Neuron (in vitro differentiated cells): ENCODE data around the gene BEAN1.
"Not testable (repeated sequence)": the region's sequence is repeated elsewhere in the genome, so short reads cannot be mapped to it uniquely, and the experiment has no call there.

Experiments used
- H2AFZ ChIP-seq: one replicate; pipeline ENCODE4 v1.6.1; 2013; ENCODE audit warnings: low read depth, mild to moderate bottlenecking, inconsistent platforms, low read length, moderate library complexity
- H3K27me3 ChIP-seq: one replicate; pipeline ENCODE4 v1.6.1; 2013; ENCODE audit warnings: low read length; ENCODE audit not compliant: insufficient read depth
- H3K36me3 ChIP-seq: one replicate; pipeline ENCODE4 v1.6.1; 2013; ENCODE audit warnings: low read length; ENCODE audit not compliant: insufficient read depth
- H3K4me1 ChIP-seq: one replicate; pipeline ENCODE4 v1.6.1; 2013; ENCODE audit warnings: low read length; ENCODE audit not compliant: insufficient read depth
- H3K4me3 ChIP-seq: 2 replicates; pipeline ENCODE4 v1.5.1; 2013; ENCODE audit warnings: mild to moderate bottlenecking, low read length, moderate library complexity
- H3K9me3 ChIP-seq: one replicate; pipeline ENCODE4 v1.6.1; 2013; ENCODE audit warnings: low read length

The BEAN1 gene

GRCh38 chr16:66466636-66467035 lies 39.5 kb downstream of the BEAN1 start:
- H3K4me3 ChIP-seq, H3K27me3 ChIP-seq, H2AFZ ChIP-seq, H3K36me3 ChIP-seq, H3K9me3 ChIP-seq, H3K4me1 ChIP-seq: not testable (repeated sequence)

- H2AFZ ChIP-seq: no peak overlapping the region
- no peak overlapping the region for H3K4me3 ChIP-seq
- no peaks in the 10 kb centered on the region for H3K36me3 ChIP-seq
Measured at GRCh38 chr16:66467611-66468010, 40.5 kb downstream of the BEAN1 start.

GRCh38 chr16:66468321-66468965 lies 41.3 kb downstream of the BEAN1 start:
- Histone ChIP-seq H2AFZ (no peak overlapping the region), H3K4me3 (no peak overlapping the region), H3K36me3 (no peaks in the 10 kb centered on the region), H3K4me1 (no peaks in the 10 kb centered on the region), H3K27me3 (no peaks in the 10 kb centered on the region), H3K9me3 (no peaks in the 10 kb centered on the region)

More at GRCh38 chr16:66467611-66468010, 40.5 kb downstream of the BEAN1 start:
- no peaks in the 10 kb centered on the region for H3K27me3 ChIP-seq
- H3K4me1 ChIP-seq: no peaks in the 10 kb centered on the region
- H3K9me3 ChIP-seq: no peaks in the 10 kb centered on the region

- no peaks in the 10 kb centered on the region for H3K9me3 ChIP-seq
- H3K4me1 ChIP-seq: no peaks in the 10 kb centered on the region
- no peaks in the 10 kb centered on the region for H3K36me3 ChIP-seq
- no peaks in the 10 kb centered on the region for H3K27me3 ChIP-seq
- H2AFZ ChIP-seq: no peak overlapping the region
- H3K4me3 ChIP-seq: no peak overlapping the region
Measured at GRCh38 chr16:66469291-66469946, 42.3 kb downstream of the BEAN1 start.

- no peaks in the 10 kb centered on the region for H3K27me3 ChIP-seq
- no peak overlapping the region for H2AFZ ChIP-seq
- H3K36me3 ChIP-seq: no peaks in the 10 kb centered on the region
- H3K9me3 ChIP-seq: no peaks in the 10 kb centered on the region
- H3K4me1 ChIP-seq: no peaks in the 10 kb centered on the region
- no peak overlapping the region for H3K4me3 ChIP-seq
Measured at GRCh38 chr16:66469947-66470546, 43.0 kb downstream of the BEAN1 start.

GRCh38 chr16:66470556-66470955 lies 43.5 kb downstream of the BEAN1 start:
- Histone ChIP-seq H3K4me1 (no peaks in the 10 kb centered on the region), H3K27me3 (no peaks in the 10 kb centered on the region), H3K4me3 (no peak overlapping the region), H3K36me3 (no peaks in the 10 kb centered on the region), H3K9me3 (no peaks in the 10 kb centered on the region), H2AFZ (no peak overlapping the region)

GRCh38 chr16:66471264-66471663 lies 44.2 kb downstream of the BEAN1 start:
- no peaks in the 10 kb centered on the region for H3K9me3 ChIP-seq
- no peak overlapping the region for H3K4me3 ChIP-seq
- H3K36me3 ChIP-seq: no peaks in the 10 kb centered on the region
- H2AFZ ChIP-seq: no peak overlapping the region
- H3K4me1 ChIP-seq: no peaks in the 10 kb centered on the region
- H3K27me3 ChIP-seq: no peaks in the 10 kb centered on the region

GRCh38 chr16:66471716-66472393 lies 44.8 kb downstream of the BEAN1 start:
- H3K4me3 ChIP-seq: no peak overlapping the region
- no peaks in the 10 kb centered on the region for H3K9me3 ChIP-seq
- H3K27me3 ChIP-seq: no peaks in the 10 kb centered on the region
- H3K36me3 ChIP-seq: no peaks in the 10 kb centered on the region
- no peak overlapping the region for H2AFZ ChIP-seq
- no peaks in the 10 kb centered on the region for H3K4me1 ChIP-seq

GRCh38 chr16:66473051-66473571 lies 46.0 kb downstream of the BEAN1 start:
- Histone ChIP-seq H3K4me3 (no peak overlapping the region), H3K4me1 (no peaks in the 10 kb centered on the region), H3K9me3 (no peaks in the 10 kb centered on the region), H3K36me3 (no peaks in the 10 kb centered on the region), H3K27me3 (no peaks in the 10 kb centered on the region), H2AFZ (no peak overlapping the region)

GRCh38 chr16:66473654-66474519 lies 46.8 kb downstream of the BEAN1 start:
- H3K36me3 ChIP-seq: no peaks in the 10 kb centered on the region
- no peaks in the 10 kb centered on the region for H3K27me3 ChIP-seq
- H2AFZ ChIP-seq: no peak overlapping the region
- H3K4me1 ChIP-seq: no peaks in the 10 kb centered on the region
- H3K4me3 ChIP-seq: no peak overlapping the region
- H3K9me3 ChIP-seq: no peaks in the 10 kb centered on the region

- no peaks in the 10 kb centered on the region for H3K36me3 ChIP-seq
- H3K4me1 ChIP-seq: no peaks in the 10 kb centered on the region
- no peaks in the 10 kb centered on the region for H3K9me3 ChIP-seq
- H3K4me3 ChIP-seq: no peak overlapping the region
- H2AFZ ChIP-seq: no peak overlapping the region
- H3K27me3 ChIP-seq: no peaks in the 10 kb centered on the region
Measured at GRCh38 chr16:66474750-66475199, 47.7 kb downstream of the BEAN1 start.

GRCh38 chr16:66475232-66475631 lies 48.1 kb downstream of the BEAN1 start:
- Histone ChIP-seq H3K27me3 (no peaks in the 10 kb centered on the region), H3K36me3 (no peaks in the 10 kb centered on the region), H3K4me3 (no peak overlapping the region), H3K9me3 (no peaks in the 10 kb centered on the region), H3K4me1 (no peaks in the 10 kb centered on the region), H2AFZ (no peak overlapping the region)
